DND-41 (cell line): ENCODE data around the gene DZIP1.

ENCODE experiments used
- EZH2 ChIP-seq: IDR thresholded peaks from 3 replicates; pipeline ENCODE4 v1.6.1; 2012; ENCODE audit warnings: borderline replicate concordance, low read depth, mild to moderate bottlenecking, moderate library complexity, low read length, inconsistent platforms; ENCODE audit not compliant: severe bottlenecking
- TF ChIP-seq, protein P1 (sequence below): IDR thresholded peaks from 2 replicates; pipeline ENCODE4 v1.5.1; 2012; ENCODE audit warnings: borderline replicate concordance, low read length, moderate library complexity, mild to moderate bottlenecking; ENCODE audit not compliant: poor library complexity, severe bottlenecking; ENCODE audit errors: extremely low read depth

GRCh38 chr13:95626768-95627167 is 17.7 kb downstream of the DZIP1 start:
- TF ChIP-seq, protein P1, sequence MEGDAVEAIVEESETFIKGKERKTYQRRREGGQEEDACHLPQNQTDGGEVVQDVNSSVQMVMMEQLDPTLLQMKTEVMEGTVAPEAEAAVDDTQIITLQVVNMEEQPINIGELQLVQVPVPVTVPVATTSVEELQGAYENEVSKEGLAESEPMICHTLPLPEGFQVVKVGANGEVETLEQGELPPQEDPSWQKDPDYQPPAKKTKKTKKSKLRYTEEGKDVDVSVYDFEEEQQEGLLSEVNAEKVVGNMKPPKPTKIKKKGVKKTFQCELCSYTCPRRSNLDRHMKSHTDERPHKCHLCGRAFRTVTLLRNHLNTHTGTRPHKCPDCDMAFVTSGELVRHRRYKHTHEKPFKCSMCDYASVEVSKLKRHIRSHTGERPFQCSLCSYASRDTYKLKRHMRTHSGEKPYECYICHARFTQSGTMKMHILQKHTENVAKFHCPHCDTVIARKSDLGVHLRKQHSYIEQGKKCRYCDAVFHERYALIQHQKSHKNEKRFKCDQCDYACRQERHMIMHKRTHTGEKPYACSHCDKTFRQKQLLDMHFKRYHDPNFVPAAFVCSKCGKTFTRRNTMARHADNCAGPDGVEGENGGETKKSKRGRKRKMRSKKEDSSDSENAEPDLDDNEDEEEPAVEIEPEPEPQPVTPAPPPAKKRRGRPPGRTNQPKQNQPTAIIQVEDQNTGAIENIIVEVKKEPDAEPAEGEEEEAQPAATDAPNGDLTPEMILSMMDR = no peak
- TF ChIP-seq EZH2 = no peak
